HG02678 (cell line): ENCODE results near the gene PDCD7.
"Not testable (repeated sequence)": the region's sequence is repeated elsewhere in the genome, so short reads cannot be mapped to it uniquely, and the experiment has no call there.

ENCODE experiments used
- ATAC-seq: cut with Tn5 transposase; IDR thresholded peaks from one replicate; pipeline ENCODE4 v1.9.1; 2021; ENCODE audit warnings: mild to moderate bottlenecking, moderate library complexity; ENCODE audit not compliant: unreplicated experiment

The PDCD7 gene

GRCh38 chr15:65076486-65077290, 56.9 kb downstream of the PDCD7 start, which contains the start of gene KBTBD13:
Gene KBTBD13, plus strand, starts transcription at chr15:65076746. Its CDS starts 70 bp downstream, at chr15:65076816.
- no peak for ATAC-seq

DNA sequence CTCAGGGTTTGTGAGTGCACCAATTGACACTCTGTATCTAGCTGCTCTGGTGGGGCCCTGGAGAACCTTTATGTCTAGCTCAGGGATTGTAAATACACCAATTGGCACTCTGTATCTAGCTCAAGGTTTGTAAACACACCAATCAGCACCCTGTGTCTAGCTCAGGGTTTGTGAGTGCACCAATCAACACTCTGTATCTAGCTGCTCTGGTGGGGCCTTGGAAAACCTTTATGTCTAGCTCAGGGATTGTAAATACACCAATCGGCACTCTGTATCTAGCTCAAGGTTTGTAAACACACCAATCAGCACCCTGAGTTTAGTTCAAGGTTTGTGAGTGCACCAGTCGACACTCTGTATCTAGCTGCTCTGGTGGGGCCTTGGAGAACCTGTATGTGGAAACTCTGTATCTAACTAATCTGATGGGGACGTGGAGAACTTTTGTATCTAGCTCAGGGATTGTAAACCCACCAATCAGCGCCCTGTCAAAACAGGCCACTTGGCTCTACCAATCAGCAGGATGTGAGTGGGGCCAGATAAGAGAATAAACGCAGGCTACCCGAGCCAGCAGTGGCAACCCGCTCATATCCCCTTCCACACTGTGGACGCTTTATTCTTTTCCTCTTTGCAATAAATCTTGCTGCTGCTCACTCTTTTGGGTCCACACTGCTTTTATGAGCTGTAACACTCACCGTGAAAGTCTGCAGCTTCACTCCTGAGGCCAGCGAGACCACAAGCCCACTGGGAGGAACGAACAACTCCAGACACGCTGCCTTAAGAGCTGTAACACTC, 57.8 kb downstream of the PDCD7 start:
- ATAC-seq, result not testable (repeated sequence)

- ATAC-seq, result not testable (repeated sequence)
Measured at GRCh38 chr15:65074946-65075345, 58.7 kb downstream of the PDCD7 start.

- no peak for ATAC-seq
Measured at GRCh38 chr15:65072617-65073016, 61.0 kb downstream of the PDCD7 start.

GRCh38 chr15:65072027-65072426, 61.6 kb downstream of the PDCD7 start:
- no peak for ATAC-seq

DNA sequence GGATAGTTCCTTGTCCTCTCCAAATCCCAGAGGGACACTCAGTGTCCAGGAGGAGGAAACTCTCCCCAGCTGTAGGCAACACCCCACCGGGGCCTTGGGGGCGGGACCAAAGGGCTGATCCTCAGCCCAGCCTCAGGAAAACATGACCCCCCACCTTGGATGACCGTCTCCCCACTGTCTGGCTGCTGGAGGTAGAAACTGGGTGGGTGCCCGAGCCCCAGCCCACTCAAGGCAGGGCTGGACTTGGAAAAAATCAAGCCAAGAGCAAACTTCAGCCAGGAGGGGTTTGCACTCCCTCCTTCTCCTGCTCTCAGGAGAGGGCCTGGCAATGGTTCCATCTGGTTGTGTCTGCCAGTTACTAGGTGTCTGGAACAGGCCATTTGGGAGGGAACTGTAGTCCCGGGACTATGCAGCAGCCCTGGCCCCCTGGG, 62.2 kb downstream of the PDCD7 start:
- no peak for ATAC-seq

GRCh38 chr15:65069779-65070546, 63.6 kb downstream of the PDCD7 start:
- no peak for ATAC-seq

- no peak for ATAC-seq
Measured at GRCh38 chr15:65069179-65069578, 64.4 kb downstream of the PDCD7 start.

- ATAC-seq, result no peak
Measured at GRCh38 chr15:65068403-65068788, 65.2 kb downstream of the PDCD7 start.

GRCh38 chr15:65067645-65068402, 65.8 kb downstream of the PDCD7 start, which contains the start of gene RASL12:
Gene RASL12, minus strand, starts transcription at chr15:65067991. Its CDS starts 156 bp downstream, at chr15:65067835.
- ATAC-seq, result no peak
